Stimulated activated CD4-positive, alpha-beta T cell treated with anti-CD3 and anti-CD28 coated beads, Interleukin-15, amount 100 ng/mL, for 1 hour (primary cell): ENCODE data around the gene ITGA5.
"Not testable (repeated sequence)": the region's sequence is repeated elsewhere in the genome, so short reads cannot be mapped to it uniquely, and the experiment has no call there.

Experiments used
- DNase-seq, 2 donors: peaks; one replicate each; pipeline ENCODE4 v3.0.0-alpha.2; 2020; ENCODE audit warnings: low read depth in 1 of 2, low spot score in 1 of 2

The ITGA5 gene

DNA sequence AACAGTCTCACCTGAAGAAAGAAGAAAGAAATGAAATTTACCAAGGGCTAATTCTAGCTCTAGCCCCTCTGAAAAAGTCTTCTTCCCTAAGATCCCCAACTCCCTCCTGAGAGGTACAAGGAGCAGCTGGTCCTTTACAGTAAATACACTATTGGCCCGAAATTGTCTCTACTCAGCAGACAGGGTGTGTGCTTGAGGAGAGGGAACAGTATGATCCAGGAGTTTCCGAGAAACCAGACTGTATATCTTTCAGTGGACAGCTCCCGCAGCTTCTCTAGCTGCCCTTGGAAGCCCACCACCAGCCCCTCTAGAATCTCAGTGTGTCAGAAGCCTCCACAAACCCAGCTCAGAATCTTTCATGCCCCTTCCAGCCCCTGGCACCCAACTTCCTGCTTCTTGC is 62.8 kb downstream of the ITGA5 start:
- no peak for DNase-seq

DNA sequence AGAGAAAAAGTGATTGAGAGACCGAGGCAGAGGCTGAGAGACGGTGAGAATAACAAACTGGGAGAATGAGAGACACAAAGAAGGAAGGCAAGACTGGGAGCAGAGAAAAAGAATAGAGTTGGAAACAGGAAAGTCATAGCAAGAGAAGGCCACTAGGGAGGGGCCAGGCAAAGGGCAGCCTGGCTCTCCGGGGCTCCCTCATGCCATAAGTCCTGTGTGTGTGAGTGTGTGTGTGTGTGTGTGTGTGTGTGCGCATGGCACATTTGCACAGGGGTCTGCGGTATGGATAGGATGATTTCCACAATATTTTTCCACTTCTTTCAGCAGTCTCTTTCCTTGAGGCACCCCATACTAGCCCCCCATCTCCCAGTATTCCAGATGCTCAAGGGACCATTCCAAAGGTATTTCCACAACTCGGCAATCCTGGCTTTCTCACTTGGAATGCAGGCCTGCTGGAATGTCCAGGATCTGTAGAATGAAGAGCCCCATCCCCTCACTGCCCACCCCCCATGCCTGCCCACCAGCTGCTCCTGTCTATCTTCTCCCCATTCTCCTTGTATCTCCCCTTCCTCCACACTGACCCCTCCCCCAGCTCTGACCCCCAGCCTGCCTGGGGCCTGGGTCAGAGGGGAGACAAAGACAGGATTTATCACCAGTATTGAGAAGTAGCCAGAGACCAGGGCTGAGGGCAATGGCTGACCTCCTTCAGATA is 63.8 kb downstream of the ITGA5 start:
- DNase-seq: no peak

- not testable (repeated sequence) for DNase-seq
Measured at GRCh38 chr12:54354271-54354670, 64.8 kb downstream of the ITGA5 start.

- no peak for DNase-seq
Measured at GRCh38 chr12:54352891-54353874, 65.9 kb downstream of the ITGA5 start.

DNA sequence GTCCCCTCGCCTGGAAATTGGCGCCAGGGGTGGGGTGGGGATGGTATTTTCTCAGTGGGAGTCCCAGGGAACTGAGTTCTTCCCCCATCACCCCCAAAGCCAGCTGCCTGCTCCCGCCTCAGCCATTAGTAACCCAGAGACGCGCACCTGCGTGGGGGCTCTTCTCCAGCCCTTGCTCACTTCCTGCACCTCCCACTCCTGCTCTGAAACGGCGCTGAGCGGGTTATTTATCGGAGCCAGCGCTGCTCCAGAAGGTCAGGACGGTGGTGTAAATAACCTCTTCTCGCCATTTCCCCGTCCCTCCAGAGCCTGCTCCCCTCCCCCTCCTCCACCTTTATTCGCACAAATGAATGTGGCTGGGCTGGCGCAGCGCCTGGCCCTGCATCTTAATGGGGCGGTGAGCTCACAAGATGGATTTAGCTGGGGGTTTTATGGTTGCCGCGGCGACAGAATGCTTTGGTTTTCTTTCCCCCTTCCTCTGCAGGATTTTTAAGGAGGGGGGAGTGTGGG is 67.0 kb downstream of the ITGA5 start:
- peak in 1 of 2 donors; percentile 22 for DNase-seq

DNA sequence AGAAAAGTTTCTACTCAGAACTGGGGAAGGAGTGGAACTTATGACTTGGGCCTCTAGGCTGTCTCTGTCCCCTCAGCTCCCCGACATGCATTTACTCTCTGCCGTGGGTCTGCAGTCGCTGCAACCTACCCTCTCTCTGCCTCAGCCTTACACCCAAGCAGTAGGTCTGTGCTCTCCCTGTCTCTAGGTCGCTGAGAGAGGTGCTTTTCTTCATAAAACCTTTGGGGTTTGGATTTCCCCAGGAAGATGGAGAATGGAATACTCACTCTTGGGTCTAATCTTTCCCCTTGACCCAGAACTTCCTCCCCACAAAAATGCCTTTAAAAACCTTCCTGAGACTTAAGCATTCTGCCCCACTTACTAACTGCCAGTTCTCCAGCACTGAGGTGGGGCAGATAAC is 67.7 kb downstream of the ITGA5 start:
- no peak for DNase-seq

DNA sequence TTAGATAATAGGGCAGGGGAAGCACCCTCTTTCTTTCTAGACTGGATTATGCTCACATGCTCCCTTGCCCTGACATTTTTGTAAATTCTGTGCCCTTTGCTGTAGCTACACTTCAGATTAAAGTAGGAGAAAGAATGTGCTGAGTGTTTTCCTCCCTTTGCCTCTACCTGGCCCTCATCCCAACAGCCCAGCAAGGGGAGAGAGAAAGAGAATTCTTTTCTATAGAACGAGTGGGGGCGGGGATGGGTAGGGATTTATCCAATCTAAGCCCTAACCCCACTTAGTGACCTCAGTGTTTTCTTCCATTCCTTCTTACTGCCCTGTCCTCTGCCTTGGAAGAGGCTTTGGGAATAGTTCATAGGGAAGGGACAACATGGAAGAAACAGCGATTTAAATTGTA is 68.3 kb downstream of the ITGA5 start:
- no peak for DNase-seq

DNA sequence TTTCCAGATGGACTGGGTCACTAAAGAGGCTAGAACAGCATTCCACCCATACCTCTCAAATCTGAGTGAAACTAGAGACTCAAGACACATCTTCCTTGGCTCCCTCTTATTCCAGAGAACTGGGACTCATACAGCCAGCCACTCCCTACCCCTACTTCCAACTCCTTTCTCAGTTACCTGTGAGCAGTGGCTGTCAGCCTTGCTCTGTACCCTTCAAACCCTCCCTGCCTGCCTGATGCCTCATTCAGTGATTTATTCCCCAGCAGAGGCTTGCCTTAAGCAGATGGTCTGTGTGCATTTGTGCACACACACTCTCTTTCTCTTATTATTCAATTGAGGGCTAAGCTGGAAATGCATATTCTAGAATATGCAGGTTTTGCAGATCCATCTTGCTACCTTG is 69.4 kb downstream of the ITGA5 start:
- no peak for DNase-seq

- DNase-seq: no peak
Measured at GRCh38 chr12:54349036-54349435, 70.0 kb downstream of the ITGA5 start.
